Activated naive CD4-positive, alpha-beta T cell treated with anti-CD3 and anti-CD28 coated beads for 36 hours (primary cell): ENCODE results near the gene PLA2G4E. TPM values are rescaled to one million over a fixed set of nuclear protein-coding genes. Genes with fewer than 3 reads are reported as not detected.

Experiments
- CTCF ChIA-PET: fragments of 350-600 bp; sonication (Branson Sonifier 250); formaldehyde crosslinking; loops from one replicate; lab custom pipeline; 2021; ENCODE audit warnings: antibody characterized with exemption; lab: Charles Lee
- DNase-seq: peaks from one replicate; pipeline ENCODE4 v3.0.0-alpha.2; 2020
- H3K27ac Mint-ChIP-seq: one replicate; pipeline ENCODE4 v1.8.0; 2021; ENCODE audit warnings: mild to moderate bottlenecking, mixed read lengths
- H3K27me3 Mint-ChIP-seq: one replicate; pipeline ENCODE4 v1.8.0; 2021; ENCODE audit warnings: low read depth, mixed read lengths
- H3K36me3 Mint-ChIP-seq: one replicate; pipeline ENCODE4 v1.8.0; 2021; ENCODE audit warnings: low read depth, mixed read lengths
- H3K4me1 Mint-ChIP-seq: one replicate; pipeline ENCODE4 v1.8.0; 2021; ENCODE audit warnings: low read depth, mixed read lengths
- H3K4me3 Mint-ChIP-seq: one replicate; pipeline ENCODE4 v1.8.0; 2021; ENCODE audit warnings: mild to moderate bottlenecking, moderate library complexity, mixed read lengths
- H3K9me3 Mint-ChIP-seq: one replicate; pipeline ENCODE4 v1.8.0; 2021; ENCODE audit warnings: mixed read lengths
- intact Hi-C: fragments of 100-400 bp; cut with micrococcal nuclease; formaldehyde crosslinking; loops from one replicate; pipeline ENCODE4 v1.15.1; 2023
- total RNA-seq, 2 experiments: library from RNA; stranded (reverse); gene quantifications; one replicate each; pipeline ENCODE4 v1.2.3, GENCODE V29; 2021

The PLA2G4E gene
- total RNA-seq, 2 experiments from 2014 or later, result not detected

DNA sequence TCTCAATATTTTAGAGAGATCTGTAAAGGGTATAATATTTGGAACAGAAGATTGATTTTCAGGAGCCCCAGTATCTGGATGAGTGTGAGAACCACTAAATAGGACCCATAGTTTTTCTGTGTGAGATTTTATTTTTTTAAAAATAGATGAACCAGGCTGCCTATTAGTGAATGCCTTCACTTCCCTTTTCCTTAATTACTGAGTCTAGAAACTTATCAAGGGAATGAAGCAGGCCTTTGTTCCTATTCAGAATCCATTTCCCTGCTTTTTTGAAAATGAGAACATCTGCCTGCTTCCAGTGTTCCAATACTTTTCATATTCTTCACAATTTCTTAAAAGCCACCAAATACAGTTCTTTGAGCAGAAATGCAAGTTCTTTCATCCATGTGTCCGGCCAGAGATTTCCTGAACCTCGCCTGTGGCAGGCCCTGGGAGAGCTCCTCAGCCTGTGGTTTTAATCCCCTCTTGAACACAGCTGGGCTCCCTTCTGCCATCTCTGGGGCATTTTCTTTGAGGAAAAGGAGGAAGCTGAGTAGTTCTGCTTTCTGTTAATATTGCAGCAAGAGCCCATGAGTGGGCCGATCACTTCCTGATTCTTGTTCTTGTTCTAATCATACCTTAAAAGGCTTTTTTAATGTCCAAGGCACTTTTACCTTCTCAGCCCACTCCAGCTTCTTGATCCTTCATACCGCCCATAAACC is 53.2 kb downstream of the PLA2G4E start:
- DNase-seq, result no peak
- H3K4me3 Mint-ChIP-seq, result no peak overlapping the region
- CTCF ChIA-PET, result interaction anchor here (1.6 kb wide), 1 partner anchor 31 kb away, joined by 5 read pairs; no protein-coding TSS in a partner anchor
- intact Hi-C loops, result no loop called here
- no peaks in the 10 kb centered on the region for H3K9me3 Mint-ChIP-seq
- H3K4me1 Mint-ChIP-seq, result peaks cover 47% of the 10 kb centered on the region
- H3K27ac Mint-ChIP-seq, result no peak overlapping the region
- no peaks in the 10 kb centered on the region for H3K27me3 Mint-ChIP-seq
- H3K36me3 Mint-ChIP-seq, result peaks cover 19% of the 10 kb centered on the region

- H3K27ac Mint-ChIP-seq, result peak overlapping the region; percentile 9
- intact Hi-C loops, result no loop called here
- H3K27me3 Mint-ChIP-seq, result no peaks in the 10 kb centered on the region
- CTCF ChIA-PET, result interaction anchor here (1.4 kb wide), 1 partner anchor 26 kb away, joined by 4 read pairs; no protein-coding TSS in a partner anchor
- peaks cover 48% of the 10 kb centered on the region for H3K4me1 Mint-ChIP-seq
- H3K36me3 Mint-ChIP-seq, result peaks cover 20% of the 10 kb centered on the region
- H3K4me3 Mint-ChIP-seq, result no peak overlapping the region
- H3K9me3 Mint-ChIP-seq, result no peaks in the 10 kb centered on the region
- no peak for DNase-seq
Measured at GRCh38 chr15:41966920-41967465, 53.8 kb downstream of the PLA2G4E start.

GRCh38 chr15:41966414-41966812 is 54.4 kb downstream of the PLA2G4E start:
- CTCF ChIA-PET, result interaction anchor here (1.4 kb wide), 1 partner anchor 26 kb away, joined by 4 read pairs; no protein-coding TSS in a partner anchor
- Mint-ChIP-seq H3K27me3 (no peaks in the 10 kb centered on the region), H3K4me1 (peaks cover 52% of the 10 kb centered on the region), H3K4me3 (no peak overlapping the region), H3K9me3 (no peaks in the 10 kb centered on the region), H3K27ac (no peak overlapping the region), H3K36me3 (peaks cover 20% of the 10 kb centered on the region)
- no peak for DNase-seq
- intact Hi-C loops, result no loop called here

DNA sequence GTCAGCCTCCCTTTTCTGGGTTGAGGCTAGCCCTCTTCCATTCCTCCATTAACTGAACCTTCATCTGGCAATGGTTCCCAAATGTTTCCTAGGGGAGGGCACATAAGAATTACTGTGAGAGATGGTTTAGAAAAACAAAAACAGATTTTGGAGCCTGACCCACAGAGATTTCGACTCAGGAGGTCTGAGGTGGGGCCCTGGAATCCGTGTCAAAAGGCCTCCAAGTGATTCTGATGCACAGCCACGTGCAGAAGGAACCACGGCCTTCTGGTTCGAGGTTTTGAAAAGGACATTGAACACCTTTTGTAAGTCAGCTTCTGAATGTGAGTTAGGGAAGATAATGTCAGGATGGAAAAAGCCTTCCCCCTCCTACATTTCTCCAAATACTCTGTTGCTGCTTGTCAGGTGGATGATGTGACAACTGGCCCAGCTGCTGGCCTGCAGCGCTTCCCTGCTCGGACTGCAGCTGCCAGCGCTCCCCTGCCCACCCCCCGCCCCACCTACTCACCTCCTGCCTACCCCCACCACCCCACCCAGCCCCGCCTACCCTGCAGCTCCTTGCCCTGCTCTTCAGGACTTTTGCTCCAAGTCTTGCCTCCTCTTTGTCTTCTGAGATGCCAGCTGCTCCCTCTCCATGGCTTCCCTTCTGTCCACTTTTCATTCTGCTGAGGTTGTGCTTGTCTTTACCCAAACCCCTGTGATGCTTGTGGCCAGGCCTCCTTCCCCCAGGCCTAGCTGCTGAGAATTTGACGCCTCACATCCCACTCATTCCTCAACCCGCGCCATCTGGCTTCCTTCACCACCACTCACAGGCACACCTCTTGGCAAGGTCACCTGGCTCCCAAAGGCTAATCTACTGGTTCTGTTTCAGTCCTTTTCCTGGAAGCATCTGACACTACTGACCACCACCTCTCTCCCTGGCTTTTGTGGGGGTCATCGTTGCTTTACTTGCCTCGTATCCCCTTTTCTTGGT is 55.1 kb downstream of the PLA2G4E start:
- Mint-ChIP-seq H3K4me3 (no peak overlapping the region), H3K27me3 (no peaks in the 10 kb centered on the region), H3K4me1 (peaks cover 51% of the 10 kb centered on the region), H3K9me3 (no peaks in the 10 kb centered on the region), H3K36me3 (peaks cover 18% of the 10 kb centered on the region), H3K27ac (no peak overlapping the region)
- CTCF ChIA-PET, result interaction anchor here (1.4 kb wide), 1 partner anchor 25 kb away, joined by 4 read pairs; no protein-coding TSS in a partner anchor
- DNase-seq, result no peak
- intact Hi-C loops, result no loop called here

DNA sequence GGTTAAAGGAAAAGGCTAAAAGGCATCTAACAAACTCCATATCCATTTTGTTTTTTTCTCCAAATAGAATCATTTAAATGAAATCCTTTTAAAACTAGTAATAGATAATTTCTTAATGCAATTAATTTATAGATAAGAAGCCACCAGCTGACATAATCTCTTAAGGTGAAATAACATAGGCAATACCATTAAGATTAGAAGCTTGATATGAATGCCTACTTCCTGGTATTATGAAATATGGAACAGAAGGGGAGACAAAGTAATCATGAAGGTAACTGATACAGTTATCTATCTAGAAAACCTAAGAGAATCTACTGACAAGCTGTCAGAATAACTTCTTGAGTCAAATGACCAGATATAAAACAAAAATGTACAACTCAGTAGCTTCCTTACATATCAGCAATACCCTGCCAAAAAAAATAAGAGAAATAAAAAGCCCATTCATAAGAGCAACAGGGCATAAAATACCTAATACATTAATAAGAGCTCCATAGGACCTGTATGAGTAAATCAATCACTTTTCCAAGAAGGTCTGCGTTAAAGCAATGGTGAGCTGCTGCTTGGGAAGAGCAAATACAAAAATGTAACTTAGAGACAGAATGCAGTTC is 59.1 kb downstream of the PLA2G4E start:
- peaks cover 27% of the 10 kb centered on the region for H3K4me1 Mint-ChIP-seq
- H3K27me3 Mint-ChIP-seq, result no peaks in the 10 kb centered on the region
- DNase-seq, result no peak
- no peak overlapping the region for H3K4me3 Mint-ChIP-seq
- H3K27ac Mint-ChIP-seq, result no peak overlapping the region
- no peaks in the 10 kb centered on the region for H3K9me3 Mint-ChIP-seq
- H3K36me3 Mint-ChIP-seq, result peaks cover 8% of the 10 kb centered on the region
- intact Hi-C loops, result no loop called here
- CTCF ChIA-PET, result interaction anchor here (0.7 to 1.0 kb wide), 3 partner anchors 25 to 91 kb away, joined by 3 to 6 read pairs (median 3); no protein-coding TSS in a partner anchor

DNA sequence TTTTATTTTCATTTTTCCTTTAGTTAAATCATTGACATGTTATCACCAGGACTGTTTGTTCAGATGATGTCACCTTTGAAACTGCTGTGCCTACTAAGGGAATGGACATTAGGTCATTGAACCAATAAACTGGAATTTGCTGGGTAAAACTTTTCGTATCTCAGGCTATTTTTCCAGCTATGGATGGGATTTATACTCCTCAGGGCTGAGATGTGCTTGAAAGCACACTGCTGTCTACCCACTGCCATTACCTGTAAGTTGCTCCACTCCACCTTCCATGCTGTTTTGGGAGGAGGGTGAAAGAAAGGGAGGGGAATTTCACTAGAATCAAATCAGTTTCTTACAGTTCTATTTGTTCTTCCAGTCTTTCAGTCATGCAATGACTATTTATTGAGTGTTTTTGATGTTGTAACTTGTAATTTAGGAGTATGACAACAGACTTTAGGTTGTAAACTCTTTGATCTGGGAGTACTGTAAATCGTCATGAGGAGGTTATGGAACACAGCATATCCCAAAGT is 59.8 kb downstream of the PLA2G4E start:
- Mint-ChIP-seq H3K27me3 (no peaks in the 10 kb centered on the region), H3K36me3 (peaks cover 7% of the 10 kb centered on the region), H3K27ac (no peak overlapping the region), H3K4me1 (peaks cover 23% of the 10 kb centered on the region), H3K9me3 (no peaks in the 10 kb centered on the region), H3K4me3 (no peak overlapping the region)
- intact Hi-C loops, result no loop called here
- no peak for DNase-seq
- CTCF ChIA-PET, result interaction anchor here (0.9 kb wide), 1 partner anchor 29 kb away, joined by 6 read pairs; no protein-coding TSS in a partner anchor

DNA sequence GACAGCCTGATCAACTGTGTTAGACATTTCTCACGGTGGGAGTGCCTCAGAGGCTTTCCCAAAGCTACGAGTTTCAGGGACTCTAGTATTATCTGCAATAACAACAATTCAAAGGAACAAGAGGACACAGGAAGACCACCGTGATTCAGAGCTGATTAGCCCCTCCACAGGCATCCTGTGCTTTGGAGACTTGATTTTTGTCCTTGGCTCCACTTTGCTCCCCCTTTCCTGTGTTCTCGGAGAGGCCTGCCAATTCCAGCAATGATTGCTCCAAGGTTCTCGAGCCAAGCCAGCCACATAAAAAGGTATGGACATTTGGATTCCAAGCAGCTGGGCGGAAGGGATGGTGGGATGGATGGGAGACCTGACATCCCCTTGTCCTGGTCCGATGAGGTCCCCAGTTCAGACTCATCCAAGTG is 62.8 kb downstream of the PLA2G4E start:
- Mint-ChIP-seq H3K9me3 (no peaks in the 10 kb centered on the region), H3K4me3 (no peak overlapping the region), H3K27me3 (no peaks in the 10 kb centered on the region), H3K4me1 (peaks cover 21% of the 10 kb centered on the region), H3K36me3 (peaks cover 8% of the 10 kb centered on the region), H3K27ac (no peak overlapping the region)
- intact Hi-C loops, result no loop called here
- no peak for DNase-seq
- CTCF ChIA-PET, result interaction anchor here (0.7 kb wide), 3 partner anchors 30 to 392 kb away, joined by 3 read pairs; no protein-coding TSS in a partner anchor

- no peak for DNase-seq
- intact Hi-C loops, result no loop called here
- Mint-ChIP-seq H3K27ac (no peak overlapping the region), H3K9me3 (no peaks in the 10 kb centered on the region), H3K36me3 (peaks cover 8% of the 10 kb centered on the region), H3K4me3 (no peak overlapping the region), H3K4me1 (peaks cover 21% of the 10 kb centered on the region), H3K27me3 (no peaks in the 10 kb centered on the region)
- CTCF ChIA-PET, result interaction anchor here (0.7 kb wide), 1 partner anchor 64 kb away, joined by 3 read pairs; the partner anchor contains the start of gene PLA2G4E
Measured at GRCh38 chr15:41957021-41957897, 63.6 kb downstream of the PLA2G4E start.

DNA sequence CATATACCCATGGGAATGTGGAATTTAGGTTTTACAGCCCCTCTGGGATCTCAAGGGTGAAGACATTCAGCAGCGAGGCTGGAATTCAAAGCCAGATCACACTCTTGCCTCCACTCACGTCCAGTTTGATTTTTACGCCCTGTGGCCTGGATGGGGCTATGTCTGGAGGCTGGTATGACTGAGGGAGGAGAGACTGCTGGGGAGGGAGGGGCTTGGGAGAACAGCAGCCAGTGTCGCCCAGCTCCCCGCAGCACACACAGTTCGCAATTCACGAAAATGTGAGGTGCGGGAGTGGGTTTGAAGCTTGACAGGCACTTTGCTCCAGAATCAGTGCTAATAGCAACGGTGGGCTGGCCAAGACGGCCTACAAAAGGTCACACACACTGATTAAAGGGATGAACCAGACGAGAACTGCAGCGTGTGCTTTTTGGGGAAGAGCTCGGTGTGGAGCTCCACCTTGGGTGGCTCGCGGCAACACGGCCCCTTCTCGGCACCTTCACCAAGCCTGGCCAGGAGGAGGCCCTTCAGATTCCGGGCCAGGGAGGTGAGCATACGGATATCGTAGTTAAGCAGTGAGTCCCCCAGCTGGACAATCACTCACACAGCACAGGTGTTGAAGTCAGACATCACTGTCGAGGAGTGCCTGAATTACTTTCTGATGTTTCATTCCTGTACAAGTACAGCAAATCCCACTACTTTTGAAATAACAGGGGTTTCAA is 64.9 kb downstream of the PLA2G4E start:
- intact Hi-C loops, result no loop called here
- Mint-ChIP-seq H3K4me1 (peaks cover 12% of the 10 kb centered on the region), H3K36me3 (peaks cover 12% of the 10 kb centered on the region), H3K9me3 (no peaks in the 10 kb centered on the region), H3K27me3 (no peaks in the 10 kb centered on the region), H3K4me3 (no peak overlapping the region), H3K27ac (no peak overlapping the region)
- CTCF ChIA-PET, result no interaction called here
- no peak for DNase-seq

DNA sequence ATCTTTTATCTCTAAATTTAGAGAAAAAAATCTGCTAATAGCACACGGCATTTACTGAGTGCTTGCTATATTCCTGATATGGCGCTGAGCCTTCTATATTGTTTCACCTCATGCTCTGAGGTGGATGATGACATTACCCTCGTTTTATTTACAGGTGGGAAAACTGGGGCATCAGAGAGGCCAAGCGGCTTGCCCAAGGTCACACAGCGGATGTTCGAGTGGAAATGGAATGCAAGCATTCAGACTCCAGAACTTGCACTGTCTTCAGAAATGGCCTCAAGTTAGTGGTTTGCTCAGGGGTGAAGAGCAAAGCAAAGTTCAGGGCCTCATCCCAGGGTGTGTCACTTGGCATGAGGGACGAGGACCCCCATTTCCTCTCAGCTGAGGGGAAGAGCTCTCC is 65.7 kb downstream of the PLA2G4E start:
- CTCF ChIA-PET, result no interaction called here
- Mint-ChIP-seq H3K27me3 (no peaks in the 10 kb centered on the region), H3K27ac (no peak overlapping the region), H3K4me3 (no peak overlapping the region), H3K36me3 (peaks cover 12% of the 10 kb centered on the region), H3K4me1 (peaks cover 11% of the 10 kb centered on the region), H3K9me3 (no peaks in the 10 kb centered on the region)
- no peak for DNase-seq
- intact Hi-C loops, result no loop called here
